Right lung (tissue), 5 donors: ENCODE data around the gene MRPL40. TPM values are rescaled to one million over a fixed set of nuclear protein-coding genes. Genes with fewer than 3 reads are reported as not detected.
"Not testable (repeated sequence)": the region's sequence is repeated elsewhere in the genome, so short reads cannot be mapped to it uniquely, and the experiment has no call there.

ENCODE experiments used
- DNase-seq, 2 donors: peaks; one replicate each; pipeline ENCODE4 v3.0.0-alpha.2; 2013
- polyA plus RNA-seq, 5 donors: library from polyadenylated mRNA; unstranded; fragments of 120-200 nt; gene quantifications; one replicate each; pipeline versions ENCODE4 v1.2.1 to v1.2.3, GENCODE V29; 2013; ENCODE audit warnings: inconsistent platforms in 1 of 5, low replicate concordance in 1 of 5; ENCODE audit not compliant: insufficient read length in 5 of 5, insufficient read depth in 1 of 5

MRPL40 gene
- polyA plus RNA-seq, 5 donors = 35.6 to 44.2 (median 42.7) TPM

- DNase-seq = not testable (repeated sequence)
These were observed 4.3 kb downstream of the MRPL40 start for GRCh38 chr22:19436444-19437161.

DNA sequence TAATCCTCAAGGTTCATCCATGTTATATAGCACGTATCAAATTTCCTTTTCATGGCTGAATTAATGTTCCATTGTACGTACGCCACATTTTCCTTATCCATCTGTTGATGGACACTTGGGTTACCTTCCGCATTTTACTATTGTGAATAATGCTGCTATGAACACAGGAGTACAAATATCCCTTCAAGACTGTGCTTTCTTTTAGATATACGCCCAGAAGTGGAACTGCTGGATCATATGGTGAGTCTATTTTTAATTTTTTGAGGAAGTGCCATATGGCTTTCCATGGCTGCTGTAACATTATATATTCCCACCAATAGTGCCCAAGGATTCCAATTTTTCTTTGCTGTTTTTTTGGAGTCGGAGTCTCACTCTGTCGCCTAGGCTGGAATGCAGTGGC is 6.0 kb downstream of the MRPL40 start:
- DNase-seq = no peak

- DNase-seq = no peak
These were observed 8.3 kb downstream of the MRPL40 start for GRCh38 chr22:19440411-19441195.

DNA sequence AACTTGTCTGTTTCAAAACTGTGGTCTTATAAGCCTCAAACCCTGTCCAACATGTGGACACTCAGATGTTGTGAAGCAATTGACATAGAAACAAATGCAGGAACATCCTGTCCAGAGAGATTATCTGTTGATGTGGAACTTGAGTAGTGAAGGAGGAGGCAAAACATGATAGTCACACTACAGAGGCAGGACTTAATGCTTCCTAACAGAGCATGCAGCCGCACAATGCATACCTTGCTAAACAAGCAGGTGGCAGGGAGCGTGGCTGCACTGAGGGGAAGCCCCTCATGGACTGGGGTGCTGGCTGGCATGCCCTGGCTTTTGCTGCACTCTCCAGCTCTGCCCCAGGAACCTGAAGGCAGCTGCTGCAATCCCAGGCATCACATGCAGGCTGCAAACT is 9.8 kb downstream of the MRPL40 start:
- no peak for DNase-seq

DNA sequence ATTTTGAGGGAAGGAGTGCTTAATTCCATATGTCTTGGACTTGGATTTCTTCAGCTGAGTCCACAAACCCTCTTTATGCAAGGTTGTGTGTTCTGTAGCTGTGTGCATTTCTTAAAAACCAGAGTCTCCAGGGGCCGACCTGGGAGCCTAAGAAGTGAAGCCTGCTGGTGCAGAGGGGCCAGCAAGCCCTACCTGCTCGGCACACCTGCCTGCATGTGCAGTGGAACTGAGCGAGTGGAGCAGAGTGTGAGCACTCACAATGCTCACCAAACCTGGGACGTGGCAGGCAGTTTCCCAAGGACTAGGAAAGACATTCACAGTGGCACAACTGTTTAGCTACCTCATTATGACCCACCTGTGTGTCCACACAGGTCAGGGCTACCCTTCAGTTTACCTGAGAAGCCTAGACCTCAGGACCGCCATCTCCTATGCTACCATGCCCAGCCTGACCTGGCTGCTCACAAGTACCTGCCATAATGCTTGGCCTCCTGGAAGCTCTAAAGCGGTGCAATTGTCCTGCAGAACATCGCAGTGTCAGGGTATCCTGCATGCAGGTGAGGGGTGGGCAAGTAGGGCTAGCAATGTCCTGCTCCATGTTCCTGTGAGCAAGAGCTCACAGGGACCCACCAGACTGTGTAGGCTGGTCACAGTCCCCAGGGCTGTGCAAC is 11.3 kb downstream of the MRPL40 start:
- no peak for DNase-seq

- DNase-seq = not testable (repeated sequence)
These were observed 13.1 kb downstream of the MRPL40 start for GRCh38 chr22:19445279-19445982.

DNA sequence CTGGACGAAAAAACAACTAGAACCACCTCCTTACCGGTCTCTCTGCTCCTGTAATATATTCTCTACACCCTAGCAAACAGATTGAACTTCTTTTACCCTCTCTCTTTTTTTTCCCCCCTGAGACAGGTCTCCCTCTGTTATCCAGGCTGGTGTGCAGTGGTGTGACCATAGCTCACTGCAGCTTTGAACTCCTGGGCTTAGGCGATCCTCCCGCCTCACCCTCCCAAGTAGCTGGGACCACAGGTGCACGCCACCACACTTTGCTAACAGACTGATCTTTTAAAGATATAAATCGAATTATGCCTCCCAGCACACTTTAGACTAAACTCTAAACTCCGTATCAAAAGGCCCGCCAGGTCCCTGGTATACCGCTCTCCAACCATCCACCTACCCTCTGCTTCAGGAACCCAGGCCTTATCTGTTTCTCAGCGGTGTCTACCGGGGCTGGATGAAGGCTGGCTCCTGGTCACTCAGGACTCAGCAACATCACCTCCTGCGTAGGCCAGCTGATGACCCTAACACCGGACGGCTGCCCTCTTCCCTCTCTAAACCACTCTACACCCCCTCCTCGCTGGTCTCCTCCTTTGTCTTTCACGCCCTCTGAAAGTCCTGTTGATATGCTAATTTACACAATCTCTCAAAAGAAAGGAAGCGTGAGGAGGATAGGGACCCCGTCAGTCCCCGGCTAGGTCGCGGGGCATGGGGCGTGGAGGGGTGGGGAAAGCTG is 14.4 kb downstream of the MRPL40 start:
- no peak for DNase-seq

DNA sequence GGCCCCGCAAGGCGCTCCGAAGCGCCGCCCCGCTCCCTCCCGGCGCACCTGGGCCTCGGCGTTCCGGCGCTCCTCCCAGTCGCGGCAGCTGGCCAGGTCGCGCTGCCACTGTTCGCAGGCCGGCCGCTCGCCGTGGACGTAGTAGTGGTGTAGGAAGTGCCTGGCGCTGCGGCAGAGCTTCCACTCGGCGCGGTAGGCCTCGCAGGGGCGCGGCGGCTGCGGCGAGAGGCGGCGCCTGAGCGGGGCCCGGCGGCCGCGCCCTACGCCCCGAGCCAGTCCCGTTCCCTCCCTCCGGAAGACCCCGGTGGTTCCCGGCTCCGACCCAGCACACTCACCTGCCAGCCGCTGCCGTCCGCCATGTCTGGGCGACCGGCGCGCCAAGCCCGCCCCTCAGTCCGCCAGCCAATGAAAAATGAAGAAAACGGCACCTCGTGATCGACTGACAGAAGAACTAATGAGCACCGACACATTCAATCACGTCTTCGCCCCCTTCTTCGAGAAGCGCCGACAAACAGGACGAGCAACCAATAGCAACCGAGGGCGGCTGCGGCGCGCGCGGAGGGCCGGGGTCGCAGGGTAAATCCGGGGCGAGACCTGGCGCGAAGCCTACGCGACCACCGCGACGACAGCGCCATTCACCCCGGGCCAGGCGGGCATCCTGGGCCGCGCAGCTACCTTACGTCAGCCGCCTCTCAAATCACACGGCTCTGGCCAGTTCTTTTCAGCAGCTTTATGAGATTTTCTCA is 15.2 kb downstream of the MRPL40 start, which contains the start of gene C22orf39:
C22orf39 (minus strand) TSS at position 382 of the 746 bp plus-strand sequence; CDS start at position 359, 23 bp downstream.
- peak; percentile 87 to 88 for DNase-seq

DNA sequence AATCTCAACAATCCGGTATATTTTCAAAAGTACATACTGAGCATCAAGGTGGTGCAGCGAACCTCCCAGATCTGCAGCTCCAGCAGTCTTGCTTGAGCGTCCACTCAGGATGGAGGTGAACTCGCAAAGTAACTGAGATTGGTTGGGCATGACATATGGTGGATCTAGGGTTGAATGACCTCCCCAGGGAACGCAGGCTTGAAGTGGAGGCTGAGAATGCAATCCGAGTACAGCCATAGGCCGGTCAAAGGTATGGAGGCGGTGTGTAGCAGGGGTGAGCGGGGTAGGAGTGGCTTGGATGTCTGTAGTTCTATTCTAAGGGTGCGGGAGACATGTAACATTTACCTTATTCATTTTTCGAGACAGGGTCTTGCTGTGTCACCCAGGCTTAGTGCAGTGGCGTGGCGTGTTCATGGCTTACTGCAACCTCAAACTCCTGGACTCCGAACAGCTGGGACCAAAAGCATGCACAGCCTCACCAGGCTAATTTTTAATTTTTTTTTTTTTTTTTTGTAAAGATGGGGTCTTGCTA is 15.8 kb downstream of the MRPL40 start:
- peak in 1 of 2 donors; percentile 32 for DNase-seq

- no peak for DNase-seq
These were observed 16.5 kb downstream of the MRPL40 start for GRCh38 chr22:19448739-19449421.

DNA sequence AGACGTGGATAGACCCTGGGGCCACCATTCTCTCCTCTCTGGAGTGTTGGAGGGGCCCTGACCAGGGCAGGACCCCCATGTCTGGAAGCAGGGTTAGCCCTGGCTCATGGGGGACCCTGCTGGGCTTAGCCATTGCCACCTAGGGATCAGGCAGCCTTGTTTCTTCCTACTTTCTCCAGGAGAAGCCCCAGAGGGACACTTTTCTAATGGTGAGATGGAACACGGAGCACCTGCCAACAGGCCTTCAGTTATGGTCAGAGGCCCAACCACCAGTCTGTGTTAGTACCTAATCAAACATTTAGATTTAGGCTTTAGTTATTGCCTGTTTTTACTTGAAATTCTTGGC is 17.1 kb downstream of the MRPL40 start:
- DNase-seq = no peak

DNA sequence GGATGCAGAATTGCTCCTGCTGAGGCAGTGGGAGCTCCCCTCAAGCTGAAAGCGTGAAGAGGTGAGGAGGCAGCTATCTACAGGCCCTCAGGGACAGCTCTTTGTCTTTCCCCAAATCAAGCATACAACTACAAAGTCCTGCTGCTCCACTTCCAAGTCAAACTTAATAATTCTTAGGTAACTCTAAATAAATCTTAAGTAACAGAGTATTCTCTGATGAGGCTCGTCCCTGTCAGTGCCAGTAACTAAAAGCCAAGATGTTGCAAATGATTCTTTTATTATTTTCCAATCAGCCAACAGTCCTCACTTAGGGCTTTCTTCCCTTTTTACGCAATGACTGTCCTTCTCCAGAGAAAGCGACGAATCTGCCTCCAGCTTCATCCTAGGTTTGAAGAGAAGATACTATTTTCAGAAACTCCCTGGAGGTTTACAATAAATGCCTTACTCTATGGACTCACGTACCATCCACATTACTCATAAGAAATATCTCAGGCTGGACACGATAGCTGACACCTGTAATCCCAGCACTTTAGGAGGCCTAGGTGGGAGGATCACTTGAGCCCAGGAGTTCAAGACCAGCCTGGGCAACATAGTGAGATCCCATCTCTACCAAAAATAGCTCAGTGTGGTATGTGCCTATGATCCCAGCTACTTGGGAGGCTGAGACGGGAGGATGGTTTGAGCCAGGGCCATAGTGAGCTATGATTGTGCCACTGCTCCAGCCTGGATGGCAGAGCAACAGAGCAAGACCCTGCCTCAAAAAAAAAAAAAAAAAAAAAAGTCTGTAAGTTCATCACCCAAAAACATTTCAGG is 18.2 kb downstream of the MRPL40 start:
- no peak for DNase-seq

DNA sequence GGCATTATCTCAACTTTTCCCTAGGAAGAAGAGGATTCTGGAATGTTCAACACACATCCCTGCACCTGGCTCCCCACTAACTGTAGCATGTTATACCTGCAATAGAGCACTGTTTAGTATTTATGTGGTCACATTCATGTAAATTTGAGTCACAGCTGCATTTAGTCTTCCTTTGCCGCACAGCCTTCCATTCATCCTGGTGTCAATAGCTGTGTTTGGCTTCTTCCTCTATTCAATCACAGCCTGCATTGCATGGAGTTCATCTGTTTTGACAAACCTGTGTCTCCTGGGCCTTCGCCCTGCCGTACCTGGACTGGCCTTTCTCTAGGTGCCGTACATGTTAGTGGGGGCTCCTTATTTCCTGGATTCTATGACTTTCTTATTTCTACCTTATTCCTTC is 19.2 kb downstream of the MRPL40 start:
- DNase-seq = no peak

DNA sequence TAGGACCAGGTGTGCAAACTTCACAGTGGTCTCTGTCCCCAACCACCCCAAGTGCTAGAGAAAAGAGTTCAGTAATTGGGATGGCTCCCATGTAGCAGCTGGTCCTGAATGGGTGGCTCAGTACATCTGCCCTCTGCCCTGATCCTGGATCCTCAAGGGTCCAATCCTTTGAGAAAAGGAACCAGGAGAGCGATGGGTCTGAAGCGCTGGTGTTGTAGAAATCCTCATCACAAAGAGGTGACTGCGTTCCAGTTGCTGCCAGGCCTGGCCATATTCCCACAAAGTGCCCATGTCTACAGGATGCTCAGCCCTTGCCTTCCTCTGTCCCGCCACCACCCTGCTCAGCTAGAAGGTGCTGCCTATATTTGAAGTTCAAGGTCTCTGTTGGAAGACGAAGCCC is 21.4 kb downstream of the MRPL40 start:
- DNase-seq = no peak

- no peak for DNase-seq
These were observed 21.8 kb downstream of the MRPL40 start for GRCh38 chr22:19454156-19454555.

GRCh38 chr22:19455033-19455432 is 22.7 kb downstream of the MRPL40 start:
- no peak for DNase-seq

- DNase-seq = no peak
These were observed 23.4 kb downstream of the MRPL40 start for GRCh38 chr22:19455585-19456370.

DNA sequence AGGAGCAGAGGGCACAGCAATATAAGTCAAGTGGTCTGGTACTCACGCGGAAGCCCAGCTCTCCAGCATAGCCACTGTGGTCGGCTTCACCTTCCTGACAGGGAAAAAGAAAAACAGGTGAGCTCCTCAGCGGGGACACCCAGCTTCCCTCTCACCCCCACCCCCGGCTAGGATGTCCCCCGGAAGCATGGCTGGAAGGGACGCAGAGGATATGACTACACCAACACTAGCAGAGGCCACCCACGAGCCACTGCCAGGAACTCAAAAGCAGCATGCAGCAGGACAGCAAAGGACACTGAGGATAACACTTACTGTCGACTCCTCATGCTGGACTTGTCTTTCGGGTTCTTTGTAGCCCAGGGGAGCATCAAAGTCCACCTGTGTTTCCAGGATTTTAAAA is 24.2 kb downstream of the MRPL40 start:
- no peak for DNase-seq
